ENCODE data around the gene FFAR2. TPM values are rescaled to one million over a fixed set of nuclear protein-coding genes. Genes with fewer than 3 reads are reported as not detected.

The FFAR2 gene
- total and polyA plus RNA-seq, 4 donors: 0.25 to 0.84 (median 0.47) TPM

DNA sequence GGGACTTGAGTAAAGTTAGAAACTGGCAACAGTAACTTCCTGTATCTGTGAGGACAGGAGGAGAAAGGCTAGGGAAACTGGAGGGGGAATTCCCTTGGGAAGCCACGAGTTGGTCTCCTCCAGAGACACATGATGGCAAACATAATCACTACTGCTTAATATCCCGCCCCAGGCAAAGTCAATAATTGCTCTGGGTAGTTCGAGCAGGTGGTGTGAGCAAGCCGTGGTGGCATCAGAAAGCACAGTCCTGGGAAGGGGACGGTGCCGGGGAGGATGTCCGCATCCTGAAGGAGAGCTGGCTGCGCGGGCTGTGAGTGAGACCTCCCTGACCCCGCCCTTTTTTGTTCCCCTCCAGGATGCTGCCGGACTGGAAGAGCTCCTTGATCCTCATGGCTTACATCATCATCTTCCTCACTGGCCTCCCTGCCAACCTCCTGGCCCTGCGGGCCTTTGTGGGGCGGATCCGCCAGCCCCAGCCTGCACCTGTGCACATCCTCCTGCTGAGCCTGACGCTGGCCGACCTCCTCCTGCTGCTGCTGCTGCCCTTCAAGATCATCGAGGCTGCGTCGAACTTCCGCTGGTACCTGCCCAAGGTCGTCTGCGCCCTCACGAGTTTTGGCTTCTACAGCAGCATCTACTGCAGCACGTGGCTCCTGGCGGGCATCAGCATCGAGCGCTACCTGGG lies 1.4 kb downstream of the FFAR2 start:
- H3K27me3 ChIP-seq (ENCODE audit: control insufficient read depth in 4 of 4, insufficient read depth in 4 of 4, low read length in 3 of 4): no peaks in the 10 kb centered on the region
- no peak overlapping the region for H3K9ac ChIP-seq (ENCODE audit: low read depth in 1 of 2, low read length in 2 of 2)
- no peaks in the 10 kb centered on the region for H3K9me3 ChIP-seq (ENCODE audit: control insufficient read depth in 4 of 4, low read length in 3 of 4)
- peak overlapping the region in 1 of 2 donors; percentile 37 for H3K27ac ChIP-seq (ENCODE audit: low read depth in 1 of 2, low read length in 2 of 2)
- no peak for TF ChIP-seq EGR1 (IDR thresholded peaks at IDR 0.05; ENCODE audit: low read depth in 2 of 2)
- no peak for TF ChIP-seq RXRA (IDR thresholded peaks at IDR 0.05)
- TF ChIP-seq FOXA2 (IDR thresholded peaks at IDR 0.05): no peak
- TF ChIP-seq SP1 (IDR thresholded peaks at IDR 0.05): no peak
- TF ChIP-seq, protein P1, sequence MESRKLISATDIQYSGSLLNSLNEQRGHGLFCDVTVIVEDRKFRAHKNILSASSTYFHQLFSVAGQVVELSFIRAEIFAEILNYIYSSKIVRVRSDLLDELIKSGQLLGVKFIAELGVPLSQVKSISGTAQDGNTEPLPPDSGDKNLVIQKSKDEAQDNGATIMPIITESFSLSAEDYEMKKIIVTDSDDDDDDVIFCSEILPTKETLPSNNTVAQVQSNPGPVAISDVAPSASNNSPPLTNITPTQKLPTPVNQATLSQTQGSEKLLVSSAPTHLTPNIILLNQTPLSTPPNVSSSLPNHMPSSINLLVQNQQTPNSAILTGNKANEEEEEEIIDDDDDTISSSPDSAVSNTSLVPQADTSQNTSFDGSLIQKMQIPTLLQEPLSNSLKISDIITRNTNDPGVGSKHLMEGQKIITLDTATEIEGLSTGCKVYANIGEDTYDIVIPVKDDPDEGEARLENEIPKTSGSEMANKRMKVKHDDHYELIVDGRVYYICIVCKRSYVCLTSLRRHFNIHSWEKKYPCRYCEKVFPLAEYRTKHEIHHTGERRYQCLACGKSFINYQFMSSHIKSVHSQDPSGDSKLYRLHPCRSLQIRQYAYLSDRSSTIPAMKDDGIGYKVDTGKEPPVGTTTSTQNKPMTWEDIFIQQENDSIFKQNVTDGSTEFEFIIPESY (IDR thresholded peaks at IDR 0.05): no peak
- no peak for TF ChIP-seq RAD21 (IDR thresholded peaks at IDR 0.05)
- no peak for TF ChIP-seq HNF4G (IDR thresholded peaks at IDR 0.05)
- no peak for TF ChIP-seq FOXA1 (IDR thresholded peaks at IDR 0.05)
- TF ChIP-seq, protein P2, sequence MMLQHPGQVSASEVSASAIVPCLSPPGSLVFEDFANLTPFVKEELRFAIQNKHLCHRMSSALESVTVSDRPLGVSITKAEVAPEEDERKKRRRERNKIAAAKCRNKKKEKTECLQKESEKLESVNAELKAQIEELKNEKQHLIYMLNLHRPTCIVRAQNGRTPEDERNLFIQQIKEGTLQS (IDR thresholded peaks at IDR 0.05): no peak
- TF ChIP-seq, protein P3, sequence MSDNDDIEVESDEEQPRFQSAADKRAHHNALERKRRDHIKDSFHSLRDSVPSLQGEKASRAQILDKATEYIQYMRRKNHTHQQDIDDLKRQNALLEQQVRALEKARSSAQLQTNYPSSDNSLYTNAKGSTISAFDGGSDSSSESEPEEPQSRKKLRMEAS (IDR thresholded peaks at IDR 0.05): no peak
- TF ChIP-seq, protein P4, sequence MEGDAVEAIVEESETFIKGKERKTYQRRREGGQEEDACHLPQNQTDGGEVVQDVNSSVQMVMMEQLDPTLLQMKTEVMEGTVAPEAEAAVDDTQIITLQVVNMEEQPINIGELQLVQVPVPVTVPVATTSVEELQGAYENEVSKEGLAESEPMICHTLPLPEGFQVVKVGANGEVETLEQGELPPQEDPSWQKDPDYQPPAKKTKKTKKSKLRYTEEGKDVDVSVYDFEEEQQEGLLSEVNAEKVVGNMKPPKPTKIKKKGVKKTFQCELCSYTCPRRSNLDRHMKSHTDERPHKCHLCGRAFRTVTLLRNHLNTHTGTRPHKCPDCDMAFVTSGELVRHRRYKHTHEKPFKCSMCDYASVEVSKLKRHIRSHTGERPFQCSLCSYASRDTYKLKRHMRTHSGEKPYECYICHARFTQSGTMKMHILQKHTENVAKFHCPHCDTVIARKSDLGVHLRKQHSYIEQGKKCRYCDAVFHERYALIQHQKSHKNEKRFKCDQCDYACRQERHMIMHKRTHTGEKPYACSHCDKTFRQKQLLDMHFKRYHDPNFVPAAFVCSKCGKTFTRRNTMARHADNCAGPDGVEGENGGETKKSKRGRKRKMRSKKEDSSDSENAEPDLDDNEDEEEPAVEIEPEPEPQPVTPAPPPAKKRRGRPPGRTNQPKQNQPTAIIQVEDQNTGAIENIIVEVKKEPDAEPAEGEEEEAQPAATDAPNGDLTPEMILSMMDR (IDR thresholded peaks at IDR 0.05; ENCODE audit: low read depth, low read length, missing input control): no peak
- TF ChIP-seq YY1 (IDR thresholded peaks at IDR 0.05): no peak
- no peak for TF ChIP-seq GABPA (IDR thresholded peaks at IDR 0.05 in 1 of 2, conservative IDR thresholded peaks at IDR 0.05 in 1 of 2)
- peaks cover 0 to 11% (median 3%) of the 10 kb centered on the region in 4 donors for H3K4me1 ChIP-seq (ENCODE audit: control insufficient read depth in 4 of 4, insufficient read depth in 4 of 4, low read length in 3 of 4)
- no peak for DNase-seq (ENCODE audit: low spot score)
- H3K4me3 ChIP-seq (ENCODE audit: low read depth in 1 of 3, low read length in 3 of 3): peak overlapping the region in 1 of 3 donors; percentile 3
- 75% methylated on average over 27 of the region's 27 CpGs for WGBS
- H3K36me3 ChIP-seq (ENCODE audit: control insufficient read depth in 4 of 4, insufficient read depth in 3 of 4, low read depth in 1 of 4, low read length in 3 of 4): no peaks in the 10 kb centered on the region

DNA sequence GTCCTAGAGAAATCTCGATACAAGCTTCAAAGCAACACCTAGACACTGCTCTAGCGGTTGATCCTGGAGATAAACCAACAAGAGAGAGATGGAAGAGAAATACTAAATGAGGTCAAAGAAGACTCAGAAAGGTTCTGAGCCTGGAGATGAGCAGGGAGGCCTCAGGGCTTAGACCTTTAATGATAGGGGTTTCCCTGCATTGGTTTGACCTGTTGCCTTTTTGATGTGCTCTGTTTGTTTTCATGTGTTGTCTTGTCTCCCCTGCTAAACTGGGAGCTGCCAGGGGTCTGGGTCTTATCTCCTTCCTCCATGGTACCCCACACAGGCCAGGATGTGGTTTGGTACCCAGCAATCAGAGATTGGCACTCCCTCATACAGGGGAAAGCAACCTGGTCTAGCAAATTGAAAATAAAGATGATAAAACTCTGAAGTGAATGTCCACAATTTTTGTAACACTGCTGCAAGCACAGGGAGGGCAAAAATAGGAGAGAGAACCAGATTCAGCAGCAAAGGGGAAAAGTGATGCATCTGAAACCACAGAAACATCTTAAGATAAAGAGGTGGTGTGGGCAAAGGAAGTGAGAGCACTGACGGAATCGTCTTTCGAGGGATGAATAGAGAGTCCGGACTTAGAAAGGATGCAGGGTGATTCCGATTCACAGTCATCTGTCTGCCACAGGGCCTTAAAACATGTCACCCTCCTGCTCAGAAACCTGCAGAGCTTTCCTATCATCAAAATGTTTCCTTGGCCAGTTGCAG lies 3.5 kb downstream of the FFAR2 start:
- Histone ChIP-seq H3K4me1 (ENCODE audit: control insufficient read depth in 4 of 4, insufficient read depth in 4 of 4, low read length in 3 of 4) (peaks cover 0 to 14% (median 6%) of the 10 kb centered on the region in 4 donors), H3K36me3 (ENCODE audit: control insufficient read depth in 4 of 4, insufficient read depth in 3 of 4, low read depth in 1 of 4, low read length in 3 of 4) (no peaks in the 10 kb centered on the region), H3K9ac (ENCODE audit: low read depth in 1 of 2, low read length in 2 of 2) (no peak overlapping the region), H3K27ac (ENCODE audit: low read depth in 1 of 2, low read length in 2 of 2) (no peak overlapping the region), H3K27me3 (ENCODE audit: control insufficient read depth in 4 of 4, insufficient read depth in 4 of 4, low read length in 3 of 4) (no peaks in the 10 kb centered on the region), H3K4me3 (ENCODE audit: low read depth in 1 of 3, low read length in 3 of 3) (no peak overlapping the region), H3K9me3 (ENCODE audit: control insufficient read depth in 4 of 4, low read length in 3 of 4) (no peaks in the 10 kb centered on the region)
- 88% methylated on average over 7 of the region's 7 CpGs for WGBS
- no peak for DNase-seq (ENCODE audit: low spot score)
- TF ChIP-seq JUND (IDR thresholded peaks at IDR 0.05): no peak
- no peak for TF ChIP-seq RAD21 (IDR thresholded peaks at IDR 0.05)
- no peak for TF ChIP-seq TAF1 (conservative IDR thresholded peaks at IDR 0.05)
- no peak for TF ChIP-seq GABPA (IDR thresholded peaks at IDR 0.05 in 1 of 2, conservative IDR thresholded peaks at IDR 0.05 in 1 of 2)
- no peak for TF ChIP-seq YY1 (IDR thresholded peaks at IDR 0.05)
- TF ChIP-seq FOXA2 (IDR thresholded peaks at IDR 0.05): no peak
- no peak for TF ChIP-seq NR2F2 (IDR thresholded peaks at IDR 0.05)
